HepG2 (cell line): ENCODE measurements around the gene IGFBP6. TPM values are rescaled to one million over a fixed set of nuclear protein-coding genes. Genes with fewer than 3 reads are reported as not detected.

Experiments used
- CC2D1A ChIP-seq: sonication (generic); formaldehyde crosslinking; IDR thresholded peaks from 2 replicates; pipeline ENCODE4 v1.8.1; 2023; ENCODE audit warnings: mild to moderate bottlenecking, missing genetic modification reagents
- CENPT ChIP-seq: sonication (generic); formaldehyde crosslinking; IDR thresholded peaks from 2 replicates; pipeline ENCODE4 v1.8.0; 2022; ENCODE audit warnings: low read depth, mild to moderate bottlenecking, moderate library complexity, missing genetic modification reagents
- DR1 ChIP-seq: sonication (generic); formaldehyde crosslinking; IDR thresholded peaks from 2 replicates; pipeline ENCODE4 v1.8.0; 2021; ENCODE audit warnings: mild to moderate bottlenecking, missing genetic modification reagents, inconsistent platforms
- FIP1L1 ChIP-seq: fragments of 200-400 bp; formaldehyde crosslinking; IDR thresholded peaks from 2 replicates; pipeline ENCODE4 v1.6.1; 2018; ENCODE audit warnings: low read depth, mild to moderate bottlenecking, low read length, moderate library complexity, borderline replicate concordance; ENCODE audit not compliant: insufficient read depth
- GLI4 ChIP-seq: sonication (generic); formaldehyde crosslinking; IDR thresholded peaks from 2 replicates; pipeline ENCODE4 v1.5.1; 2020; ENCODE audit warnings: missing genetic modification reagents, mild to moderate bottlenecking, moderate library complexity, borderline replicate concordance
- GTF2F1 ChIP-seq: fragments of 150-350 bp; IDR thresholded peaks from 2 replicates; pipeline ENCODE4 v1.6.1; 2014; ENCODE audit warnings: low read length
- KDM3A ChIP-seq: IDR thresholded peaks from 2 replicates; pipeline ENCODE4 v1.6.1; 2018; ENCODE audit warnings: low read depth, missing compliant biosample characterization
- MIER2 ChIP-seq: IDR thresholded peaks from 2 replicates; pipeline ENCODE4 v1.6.1; 2016; ENCODE audit warnings: missing biosample characterization, missing genetic modification reagents
- MTA1 ChIP-seq: sonication (generic); formaldehyde crosslinking; IDR thresholded peaks from 2 replicates; pipeline ENCODE4 v1.4.0; 2020; ENCODE audit warnings: missing genetic modification reagents, mild to moderate bottlenecking, borderline replicate concordance
- MXD3 ChIP-seq: IDR thresholded peaks from 2 replicates; pipeline ENCODE4 v1.6.1; 2016; ENCODE audit warnings: mild to moderate bottlenecking, missing biosample characterization, missing genetic modification reagents
- NCOA2 ChIP-seq: sonication (generic); formaldehyde crosslinking; IDR thresholded peaks from 2 replicates; pipeline ENCODE4 v1.8.0; 2022; ENCODE audit warnings: inconsistent platforms
- NR2F2 ChIP-seq: IDR thresholded peaks from 2 replicates; pipeline ENCODE4 v1.6.1; 2012; ENCODE audit warnings: low read depth, inconsistent platforms, borderline replicate concordance
- PCBP2 ChIP-seq: fragments of 200-400 bp; formaldehyde crosslinking; optimal IDR thresholded peaks from 2 replicates; pipeline ENCODE3; 2018; ENCODE audit warnings: low read length, low read depth; ENCODE audit not compliant: poor library complexity, severe bottlenecking
- REPIN1 ChIP-seq: sonication (generic); formaldehyde crosslinking; IDR thresholded peaks from 2 replicates; pipeline ENCODE4 v1.8.0; 2022; ENCODE audit warnings: missing genetic modification reagents, low read depth, mild to moderate bottlenecking, borderline replicate concordance
- SKI ChIP-seq: fragments of 450-650 bp; IDR thresholded peaks from one replicate; pipeline ENCODE4 v1.6.1; 2018; ENCODE audit warnings: mild to moderate bottlenecking; ENCODE audit not compliant: partially characterized antibody
- SNAPC5 ChIP-seq: sonication (generic); formaldehyde crosslinking; IDR thresholded peaks from 2 replicates; pipeline ENCODE4 v1.8.1; 2023; ENCODE audit warnings: mild to moderate bottlenecking, missing genetic modification reagents, borderline replicate concordance
- SOX6 ChIP-seq, 2 experiments: fragments of 450-650 bp in 1 of 2; sonication (generic) in 1 of 2; formaldehyde crosslinking in 1 of 2; IDR thresholded peaks; 2 replicates each; pipeline versions ENCODE4 v1.4.0 to v1.6.1; 2017 to 2020; ENCODE audit warnings: antibody characterized with exemption in 1 of 2, mild to moderate bottlenecking in 1 of 2, missing genetic modification reagents in 1 of 2
- SP5 ChIP-seq: IDR thresholded peaks from 2 replicates; pipeline ENCODE4 v1.6.1; 2016; ENCODE audit warnings: low read depth, borderline replicate concordance
- TARDBP ChIP-seq: sonication (generic); formaldehyde crosslinking; IDR thresholded peaks from 2 replicates; pipeline ENCODE4 v1.8.0; 2022; ENCODE audit warnings: mild to moderate bottlenecking, missing genetic modification reagents
- ZEB1 ChIP-seq: IDR thresholded peaks from 2 replicates; pipeline ENCODE4 v1.6.1; 2012; ENCODE audit warnings: mild to moderate bottlenecking, low read depth, inconsistent platforms; ENCODE audit not compliant: insufficient replicate concordance
- ZNF280D ChIP-seq: sonication (generic); formaldehyde crosslinking; IDR thresholded peaks from 2 replicates; pipeline ENCODE4 v1.5.1; 2020; ENCODE audit warnings: mild to moderate bottlenecking, missing genetic modification reagents
- ZNF432 ChIP-seq: sonication (generic); formaldehyde crosslinking; IDR thresholded peaks from 2 replicates; pipeline ENCODE4 v1.5.0; 2020; ENCODE audit warnings: missing genetic modification reagents, mild to moderate bottlenecking, borderline replicate concordance
- ZNF562 ChIP-seq: sonication (generic); formaldehyde crosslinking; IDR thresholded peaks from 2 replicates; pipeline ENCODE4 v1.8.0; 2022; ENCODE audit warnings: missing genetic modification reagents, borderline replicate concordance
- ZNF7 ChIP-seq: IDR thresholded peaks from 2 replicates; pipeline ENCODE4 v1.6.1; 2016; ENCODE audit warnings: missing biosample characterization, missing genetic modification reagents
- ZNF878 ChIP-seq: sonication (generic); formaldehyde crosslinking; IDR thresholded peaks from 2 replicates; pipeline ENCODE4 v1.8.1; 2023; ENCODE audit warnings: mild to moderate bottlenecking, missing genetic modification reagents, moderate library complexity
- polyA plus RNA-seq, 8 experiments: library from polyadenylated mRNA; depleted of rRNA in 3 of 8; stranded (reverse) in 7 of 8; unstranded in 1 of 8; fragments of >200 nt; fragmentation: Illumina TruSeq in 4 of 8; extraction: Trizol in 4 of 8; gene quantifications; 2 replicates each; pipeline versions ENCODE4 v1.2.1 to v1.2.3, GENCODE V29; 2011 to 2016; ENCODE audit warnings: low read depth in 4 of 8, missing spikeins in 1 of 8, mixed read lengths in 1 of 8; ENCODE audit not compliant: insufficient read depth in 1 of 8
- total RNA-seq, 5 experiments: library from RNA; depleted of rRNA; stranded (reverse); fragments of >200 nt; fragmentation: Illumina TruSeq; extraction: Trizol; gene quantifications; 2 replicates each; pipeline ENCODE4 v1.2.3, GENCODE V29; 2016; ENCODE audit warnings: low read depth in 1 of 5

IGFBP6 gene
- total and polyA plus RNA-seq, 2 of the 13 experiments (the other 11 are each of a cell fraction or from before 2014, with no cell fraction given) = 3.9 to 25.2 TPM

GRCh38 chr12:53061404-53062010, 36.0 kb upstream of the IGFBP6 start (continued):
- TF ChIP-seq ZNF280D (peak; percentile 24; the same call in 1 of the 2 replicates), SKI (peak; percentile 78), PCBP2 (no peak), GTF2F1 (no peak), MTA1 (CRISPR knock-in tag) (peak; percentile 86; the same call in 1 of the 2 replicates), ZEB1 (peak; percentile 58), MIER2 (CRISPR knock-in tag) (no peak), DR1 (CRISPR knock-in tag) (no peak), FIP1L1 (no peak), GLI4 (CRISPR knock-in tag) (no peak), REPIN1 (CRISPR knock-in tag) (peak; percentile 79; the same call in 1 of the 2 replicates), NCOA2 (CRISPR knock-in tag) (peak; percentile 60), MXD3 (no peak), ZNF432 (CRISPR knock-in tag) (no peak), CC2D1A (no peak), KDM3A (CRISPR knock-in tag) (0 out of 2 replicates have a peak, but pooled peaks have one; percentile 55), SOX6 (IDR thresholded peaks at IDR 0.05) (no peak), SOX6 (CRISPR knock-in tag; IDR thresholded peaks at IDR 0.05) (peak; percentile 71; the same call in 1 of the 2 replicates), ZNF7 (no peak), ZNF562 (no peak), ZNF878 (CRISPR knock-in tag) (no peak), TARDBP (CRISPR knock-in tag) (peak; percentile 84), SP5 (CRISPR knock-in tag) (peak; percentile 69), NR2F2 (peak; percentile 60), SNAPC5 (no peak), CENPT (CRISPR knock-in tag) (no peak)
